OCI-LY1 (cell line): Measurements from ENCODE around the gene WBP2.

ENCODE experiments used
- EZH2 ChIP-seq: fragments of 200-600 bp; sonication (generic), shearing (Covaris generic); IDR thresholded peaks from 2 replicates; pipeline ENCODE4 v1.8.0; 2017; ENCODE audit warnings: borderline replicate concordance, mixed run types, mild to moderate bottlenecking, antibody characterized with exemption, low read length, moderate library complexity, mixed read lengths
- TF ChIP-seq, protein P1 (sequence below): fragments of 200-600 bp; sonication (generic), shearing (Covaris generic); IDR thresholded peaks from 2 replicates; pipeline ENCODE4 v1.5.1; 2017; ENCODE audit warnings: mild to moderate bottlenecking, antibody characterized with exemption, low read length, moderate library complexity, mixed read lengths

DNA sequence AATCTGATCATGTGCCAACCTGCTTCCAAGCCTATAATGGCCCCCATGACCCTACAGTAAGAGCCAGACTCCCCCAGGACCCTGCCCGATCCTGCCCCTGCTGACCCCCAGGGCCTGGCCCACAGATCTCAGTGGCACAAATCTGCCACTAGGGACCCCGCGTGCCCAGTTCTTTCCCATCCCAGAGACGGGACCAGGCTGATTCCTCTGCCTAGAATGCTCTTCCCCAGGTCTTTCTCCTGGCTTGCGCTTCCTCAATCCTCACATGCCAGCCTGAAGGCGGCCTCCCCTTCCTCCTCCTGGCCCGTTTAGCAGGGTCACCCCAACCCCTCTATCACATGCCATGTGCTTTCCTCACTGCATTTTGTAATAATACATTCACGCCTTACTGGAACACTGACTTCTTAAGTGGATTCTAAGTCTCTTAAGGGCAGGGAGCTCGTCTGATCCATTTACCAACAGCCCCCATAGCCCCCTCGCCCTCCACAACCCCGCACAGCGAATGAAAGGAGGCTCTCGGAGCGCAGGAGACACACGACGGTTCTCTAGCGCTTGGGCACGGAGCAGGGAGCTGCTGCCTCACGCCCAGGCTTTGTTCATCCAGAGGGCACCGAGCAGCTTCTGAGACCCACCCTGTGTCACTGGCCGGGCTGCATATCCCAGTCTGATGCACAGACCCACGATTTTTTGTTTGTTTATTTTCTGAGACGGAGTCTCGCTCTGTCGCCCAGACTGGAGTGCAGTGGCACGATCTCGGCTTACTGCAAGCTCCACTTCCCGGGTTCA is 40.4 kb upstream of the WBP2 start:
- TF ChIP-seq, protein P1, sequence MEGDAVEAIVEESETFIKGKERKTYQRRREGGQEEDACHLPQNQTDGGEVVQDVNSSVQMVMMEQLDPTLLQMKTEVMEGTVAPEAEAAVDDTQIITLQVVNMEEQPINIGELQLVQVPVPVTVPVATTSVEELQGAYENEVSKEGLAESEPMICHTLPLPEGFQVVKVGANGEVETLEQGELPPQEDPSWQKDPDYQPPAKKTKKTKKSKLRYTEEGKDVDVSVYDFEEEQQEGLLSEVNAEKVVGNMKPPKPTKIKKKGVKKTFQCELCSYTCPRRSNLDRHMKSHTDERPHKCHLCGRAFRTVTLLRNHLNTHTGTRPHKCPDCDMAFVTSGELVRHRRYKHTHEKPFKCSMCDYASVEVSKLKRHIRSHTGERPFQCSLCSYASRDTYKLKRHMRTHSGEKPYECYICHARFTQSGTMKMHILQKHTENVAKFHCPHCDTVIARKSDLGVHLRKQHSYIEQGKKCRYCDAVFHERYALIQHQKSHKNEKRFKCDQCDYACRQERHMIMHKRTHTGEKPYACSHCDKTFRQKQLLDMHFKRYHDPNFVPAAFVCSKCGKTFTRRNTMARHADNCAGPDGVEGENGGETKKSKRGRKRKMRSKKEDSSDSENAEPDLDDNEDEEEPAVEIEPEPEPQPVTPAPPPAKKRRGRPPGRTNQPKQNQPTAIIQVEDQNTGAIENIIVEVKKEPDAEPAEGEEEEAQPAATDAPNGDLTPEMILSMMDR, result peak; percentile 49; the same call in 1 of the 2 replicates
- TF ChIP-seq EZH2, result no peak
